Cerebellar cortex (tissue), 1 donor: ENCODE data around the gene DHODH.
"Not testable (repeated sequence)": the region's sequence is repeated elsewhere in the genome, so short reads cannot be mapped to it uniquely, and the experiment has no call there.

ENCODE experiments used
- DNase-seq: peaks from one replicate; pipeline ENCODE4 v3.0.0-alpha.2; 2015; ENCODE audit warnings: low spot score

DHODH gene

GRCh38 chr16:72054254-72054847, 45.8 kb downstream of the DHODH start, which contains the start of gene HP:
Gene HP, plus strand, starts transcription at chr16:72054505. Its CDS starts 148 bp downstream, at chr16:72054653.
- DNase-seq, result not testable (repeated sequence)

GRCh38 chr16:72055911-72056310, 47.4 kb downstream of the DHODH start:
- DNase-seq, result no peak

- DNase-seq, result not testable (repeated sequence)
Measured at GRCh38 chr16:72057313-72057712, 48.8 kb downstream of the DHODH start.

GRCh38 chr16:72059060-72059459, 50.5 kb downstream of the DHODH start:
- DNase-seq, result not testable (repeated sequence)

GRCh38 chr16:72060405-72060804, 51.9 kb downstream of the DHODH start:
- DNase-seq, result peak; percentile 8

GRCh38 chr16:72061564-72061963, 53.0 kb downstream of the DHODH start:
- no peak for DNase-seq

GRCh38 chr16:72064361-72064894, 55.9 kb downstream of the DHODH start:
- DNase-seq, result no peak

- DNase-seq, result peak; percentile 43
Measured at GRCh38 chr16:72066747-72067146, 58.2 kb downstream of the DHODH start.

- DNase-seq, result no peak
Measured at GRCh38 chr16:72068930-72069329, 60.4 kb downstream of the DHODH start.

GRCh38 chr16:72072514-72073342, 64.2 kb downstream of the DHODH start:
- DNase-seq, result no peak

GRCh38 chr16:72073560-72074230, 65.2 kb downstream of the DHODH start:
- peak; percentile 7 for DNase-seq

GRCh38 chr16:72075067-72075466, 66.5 kb downstream of the DHODH start:
- DNase-seq, result not testable (repeated sequence)
